Measurements from ENCODE around the gene CDC42SE2. TPM values are rescaled to one million over a fixed set of nuclear protein-coding genes. Genes with fewer than 3 reads are reported as not detected.
"Not testable (repeated sequence)": the region's sequence is repeated elsewhere in the genome, so short reads cannot be mapped to it uniquely, and the experiment has no call there.

Gene CDC42SE2
- total RNA-seq, 1 donor from 2014 or later, result 11.6 TPM

DNA sequence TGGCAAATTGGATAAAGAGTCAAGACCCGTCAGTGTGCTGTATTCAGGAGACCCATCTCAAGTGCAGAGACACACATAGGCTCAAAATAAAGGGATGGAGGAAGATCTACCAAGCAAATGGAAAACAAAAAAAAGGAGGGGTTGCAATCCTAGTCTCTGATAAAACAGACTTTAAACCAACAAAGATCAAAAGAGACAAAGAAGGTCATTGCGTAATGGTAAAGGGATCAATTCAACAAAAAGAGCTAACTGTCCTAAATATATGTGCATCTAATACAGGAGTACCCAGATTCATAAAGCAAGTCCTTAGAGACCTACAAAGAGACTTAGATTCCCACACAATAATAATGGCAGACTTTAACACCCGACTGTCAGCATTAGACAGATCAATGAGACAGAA, 82.4 kb downstream of the CDC42SE2 start:
- DNase-seq (ENCODE audit: missing footprints); intact Hi-C loops (cut with DNase I); ATAC-seq: not testable (repeated sequence)

DNA sequence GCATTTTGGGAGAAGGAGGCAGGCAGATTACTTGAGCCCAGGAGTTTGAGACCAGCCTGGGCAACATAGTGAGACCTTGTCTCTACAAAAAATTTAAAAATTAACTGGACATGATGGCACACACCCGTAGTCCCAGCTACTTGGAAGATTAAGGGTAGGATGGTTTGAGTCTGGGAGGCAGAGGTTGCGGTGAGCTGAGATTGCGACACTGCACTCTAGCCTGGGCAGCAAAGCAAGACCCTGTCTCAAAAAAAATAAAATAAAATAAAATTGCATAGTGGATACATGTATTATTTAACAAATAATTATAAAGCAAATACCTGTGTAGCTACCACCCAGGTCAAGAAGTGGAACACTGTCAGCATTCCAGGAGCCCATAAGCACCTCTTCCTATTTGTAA, 90.1 kb downstream of the CDC42SE2 start:
- DNase-seq (ENCODE audit: missing footprints) (no peak), ATAC-seq (no peak)
- intact Hi-C loops (cut with DNase I), result no loop called here

DNA sequence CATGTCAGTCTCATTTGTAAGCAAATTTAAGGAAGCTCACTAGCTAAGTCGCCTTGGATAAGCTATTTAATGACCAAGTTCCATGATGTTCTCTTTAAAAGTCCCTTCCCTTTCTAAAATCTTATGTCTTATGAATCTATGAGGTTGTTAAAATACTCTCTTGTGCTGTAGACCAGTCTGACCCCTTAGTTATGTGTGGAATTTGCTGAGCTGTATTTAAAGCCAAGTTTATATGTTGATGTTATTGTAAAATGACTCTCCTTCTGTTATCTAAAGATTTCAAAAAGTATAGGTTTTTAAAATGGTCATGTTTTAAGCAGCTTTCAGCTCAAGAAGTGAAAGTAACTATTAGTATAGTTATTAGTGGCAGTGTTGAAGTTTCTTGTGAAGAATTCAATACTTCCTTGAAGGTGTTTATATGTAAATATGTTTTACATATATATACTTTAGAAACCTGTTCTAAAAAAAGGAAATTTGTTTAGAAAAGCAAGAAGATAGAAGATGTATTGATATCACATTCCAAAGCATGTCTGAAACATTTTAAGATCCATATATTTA, 92.2 kb downstream of the CDC42SE2 start:
- ATAC-seq (no peak), DNase-seq (ENCODE audit: missing footprints) (no peak)
- intact Hi-C loops (cut with DNase I), result no loop called here

DNA sequence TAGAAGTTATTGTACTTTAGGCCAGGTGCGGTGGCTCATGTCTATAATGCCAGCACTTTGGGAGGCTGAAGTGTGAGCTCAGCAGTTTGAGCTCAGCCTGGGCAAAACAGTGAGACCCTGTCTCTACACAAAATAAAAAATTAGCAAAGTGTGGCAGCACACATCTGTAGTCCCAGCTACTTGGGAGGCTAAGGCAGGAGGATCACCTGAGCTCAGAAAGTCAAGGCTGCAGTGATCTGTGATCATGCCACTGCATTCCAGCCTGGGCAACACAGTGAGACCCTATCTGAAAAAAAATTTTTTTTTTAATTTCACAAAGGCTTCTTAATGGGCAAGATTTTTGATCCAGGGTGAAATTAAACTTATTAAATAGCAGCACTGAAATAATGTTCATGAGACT, 92.8 kb downstream of the CDC42SE2 start:
- ATAC-seq, result no peak
- DNase-seq (ENCODE audit: missing footprints), result no peak
- intact Hi-C loops (cut with DNase I), result no loop called here

DNA sequence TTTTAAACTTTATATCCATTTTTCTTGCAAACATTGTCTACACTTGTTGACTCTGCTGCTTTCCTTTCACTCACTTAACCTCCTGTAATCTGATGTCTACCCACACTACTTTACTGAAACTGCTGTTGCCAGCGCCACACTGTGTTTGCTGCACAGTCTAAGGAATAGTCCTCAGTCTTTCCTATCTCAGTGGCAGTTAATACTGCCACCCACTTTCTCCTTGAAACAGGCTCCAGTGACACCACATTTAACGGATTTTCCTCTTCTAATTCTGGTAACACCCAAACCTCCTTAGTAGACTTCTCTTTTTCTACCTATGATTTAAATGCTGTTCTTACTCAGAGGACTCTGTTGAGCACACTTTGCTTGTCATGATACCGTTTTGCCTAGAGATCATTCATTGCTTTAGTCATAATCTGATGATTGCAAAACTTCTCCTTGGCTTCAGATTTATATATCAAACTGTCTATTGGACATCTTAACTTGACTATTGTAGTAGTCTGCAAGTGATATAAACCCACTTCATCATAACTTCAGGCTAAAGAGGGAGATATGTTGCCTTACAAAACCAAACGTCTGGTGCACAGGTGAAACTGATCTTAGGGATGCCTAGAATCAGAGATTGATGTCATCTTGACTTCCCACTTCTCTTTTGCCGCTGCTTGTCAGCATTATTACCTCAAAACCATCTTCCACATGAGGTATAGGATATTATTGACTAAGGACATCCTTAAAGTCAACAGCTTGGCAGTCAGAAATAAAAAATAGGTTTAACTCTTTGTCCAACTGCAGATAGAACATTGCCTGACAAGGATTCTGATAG, 94.1 kb downstream of the CDC42SE2 start:
- ATAC-seq (no peak), DNase-seq (ENCODE audit: missing footprints) (no peak)
- intact Hi-C loops (cut with DNase I), result no loop called here

- DNase-seq (ENCODE audit: missing footprints) (no peak), ATAC-seq (no peak)
- intact Hi-C loops (cut with DNase I), result no loop called here
Observed at GRCh38 chr5:131361677-131362315, 97.9 kb downstream of the CDC42SE2 start.

- DNase-seq (ENCODE audit: missing footprints) (no peak), ATAC-seq (no peak)
- intact Hi-C loops (cut with DNase I), result no loop called here
Observed at GRCh38 chr5:131363811-131364506, 100.1 kb downstream of the CDC42SE2 start.

DNA sequence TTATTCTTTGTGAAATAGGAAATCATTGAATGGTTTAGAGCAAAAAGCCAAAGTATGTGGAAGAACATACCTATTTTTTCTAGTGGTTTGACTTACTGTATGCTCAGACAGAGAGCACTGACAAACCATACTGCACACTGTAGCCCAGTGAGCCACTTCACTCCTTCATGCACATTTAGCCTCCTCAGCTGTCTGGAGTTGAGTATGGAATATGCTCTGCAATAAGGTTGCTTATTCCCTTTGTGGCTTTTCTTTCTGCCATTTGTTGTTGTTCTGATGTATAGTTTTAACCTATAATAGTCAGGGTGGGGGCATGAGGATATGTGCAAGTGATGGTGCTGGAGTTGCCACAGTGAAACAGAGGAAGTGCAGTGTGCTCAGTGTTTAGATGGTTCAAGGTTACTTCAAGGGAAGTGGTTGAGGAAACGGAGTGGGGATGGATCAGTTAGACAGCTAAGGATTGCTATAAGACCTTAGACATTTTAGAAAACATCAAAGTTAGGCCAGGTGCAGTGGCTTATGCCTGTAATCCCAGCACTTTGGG, 100.7 kb downstream of the CDC42SE2 start:
- no peak for ATAC-seq

GRCh38 chr5:131366428-131366827, 102.6 kb downstream of the CDC42SE2 start:
- ATAC-seq (no peak), DNase-seq (ENCODE audit: missing footprints) (no peak)
- intact Hi-C loops (cut with DNase I), result no loop called here

More for the DNA sequence above, 100.7 kb downstream of the CDC42SE2 start:
- no peak for DNase-seq (ENCODE audit: missing footprints)
- intact Hi-C loops (cut with DNase I), result no loop called here

- no peak for ATAC-seq
- intact Hi-C loops (cut with DNase I), result no loop called here
- no peak for DNase-seq (ENCODE audit: missing footprints)
Observed at GRCh38 chr5:131367219-131367860, 103.5 kb downstream of the CDC42SE2 start.

- ATAC-seq (no peak), DNase-seq (ENCODE audit: missing footprints) (no peak)
Observed at GRCh38 chr5:131368866-131369265, 105.0 kb downstream of the CDC42SE2 start.

DNA sequence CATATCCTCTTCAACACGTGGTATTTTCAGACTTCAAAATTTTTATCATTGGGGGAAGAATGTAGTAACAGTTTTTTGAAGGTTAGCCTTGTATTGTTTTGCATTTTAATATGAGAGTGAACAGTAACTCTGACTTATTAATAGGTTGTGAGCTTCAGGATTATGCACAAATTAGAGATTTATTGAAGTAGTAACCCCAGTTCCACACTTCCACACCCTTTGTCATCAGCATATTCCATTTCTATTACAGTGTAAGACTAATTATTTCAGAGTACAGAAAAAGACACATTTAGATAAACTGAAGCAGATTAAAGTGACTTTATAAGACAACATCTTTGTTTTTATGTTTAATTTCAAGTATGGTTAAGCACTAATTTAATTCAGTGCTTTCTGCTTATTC, 105.7 kb downstream of the CDC42SE2 start:
- no peak for ATAC-seq
- DNase-seq (ENCODE audit: missing footprints), result no peak
- intact Hi-C loops (cut with DNase I), result no loop called here

More at GRCh38 chr5:131368866-131369265, 105.0 kb downstream of the CDC42SE2 start:
- intact Hi-C loops (cut with DNase I), result no loop called here

GRCh38 chr5:131371835-131372234, 108.0 kb downstream of the CDC42SE2 start:
- intact Hi-C loops (cut with DNase I), result loop anchor here (10.0 kb wide), 1 partner anchor 107 kb away; the partner anchor contains the start of gene CDC42SE2
- ATAC-seq (no peak), DNase-seq (ENCODE audit: missing footprints) (no peak)

DNA sequence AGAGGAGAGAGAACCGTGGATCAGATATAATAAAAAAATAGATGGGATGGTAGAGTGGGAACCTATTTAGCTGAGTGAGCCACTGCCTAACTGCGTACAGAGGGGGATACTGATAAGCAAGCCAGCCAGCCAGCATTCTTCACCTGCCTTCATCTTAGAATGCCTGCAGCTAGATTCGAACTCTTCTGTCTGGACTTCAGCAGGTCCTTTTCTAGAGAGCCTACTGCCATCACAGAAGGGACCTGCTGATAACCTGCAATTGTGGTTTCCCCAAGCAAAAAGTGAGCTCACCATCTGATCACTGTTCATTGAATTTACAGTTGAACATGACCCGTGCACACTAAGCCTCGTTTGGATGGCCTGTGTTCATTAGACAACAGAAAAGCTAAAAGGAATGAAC, 109.4 kb downstream of the CDC42SE2 start:
- intact Hi-C loops (cut with DNase I), result loop anchor here (10.0 kb wide), 1 partner anchor 108 kb away; the partner anchor contains the start of gene CDC42SE2
- DNase-seq (ENCODE audit: missing footprints), result no peak
- ATAC-seq, result no peak

DNA sequence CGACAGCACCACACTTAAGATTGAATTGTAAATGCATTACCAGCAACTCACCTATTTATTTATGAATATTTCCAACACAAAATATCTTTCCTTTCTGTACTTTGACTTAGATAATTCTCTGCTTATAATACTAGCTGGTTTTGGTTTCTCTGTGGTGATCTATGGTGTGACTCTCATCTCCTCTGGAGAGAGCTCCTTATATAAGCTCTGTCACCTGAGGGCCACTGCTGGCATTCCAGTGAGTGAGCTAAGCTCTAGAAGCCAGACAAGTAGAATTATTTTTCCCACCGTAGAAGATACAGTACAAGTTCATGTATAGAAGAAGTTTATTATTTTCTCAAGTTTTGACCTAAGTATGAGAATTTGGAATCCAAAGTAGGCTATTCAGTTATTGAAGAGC, 111.5 kb downstream of the CDC42SE2 start:
- ATAC-seq (no peak), DNase-seq (ENCODE audit: missing footprints) (no peak)
- intact Hi-C loops (cut with DNase I), result loop anchor here (10.0 kb wide), 1 partner anchor 111 kb away; the partner anchor contains the start of gene CDC42SE2

DNA sequence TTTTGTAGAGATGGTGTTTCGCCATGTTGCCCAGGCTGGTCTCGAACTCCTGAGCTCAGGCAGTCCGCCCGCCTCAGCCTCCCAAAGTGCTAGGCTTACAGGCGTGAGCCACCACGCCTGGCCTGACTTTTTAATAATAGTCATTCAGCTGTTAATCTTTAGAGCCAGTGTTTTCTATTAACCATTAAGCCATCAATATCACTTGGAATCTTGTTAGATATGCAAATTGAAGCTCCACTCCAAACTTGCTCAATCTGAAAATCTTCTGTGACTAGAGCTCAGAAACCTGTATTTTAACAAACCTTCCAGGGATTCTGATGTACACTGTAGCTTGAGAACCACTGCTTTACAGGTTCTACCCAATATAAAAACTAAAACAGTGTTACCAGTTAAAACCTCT, 113.5 kb downstream of the CDC42SE2 start:
- ATAC-seq (no peak), DNase-seq (ENCODE audit: missing footprints) (no peak)
- intact Hi-C loops (cut with DNase I), result loop anchor here (10.0 kb wide), 1 partner anchor 113 kb away; the partner anchor contains the start of gene CDC42SE2

GRCh38 chr5:131377785-131378325, 114.0 kb downstream of the CDC42SE2 start:
- DNase-seq (ENCODE audit: missing footprints), result no peak
- intact Hi-C loops (cut with DNase I), result loop anchor here (10.0 kb wide), 1 partner anchor 113 kb away; the partner anchor contains the start of gene CDC42SE2
- no peak for ATAC-seq
